Tracheal epithelial cell (primary cell): Measurements from ENCODE around the gene MRPL38. TPM values are rescaled to one million over a fixed set of nuclear protein-coding genes. Genes with fewer than 3 reads are reported as not detected.

Experiments
- total RNA-seq: library from RNA; depleted of rRNA; stranded (reverse); fragments of >200 nt; gene quantifications from 2 replicates; pipeline ENCODE4 v1.2.1, GENCODE V29; 2014

The MRPL38 gene
- total RNA-seq, result 29.9 and 39.6 TPM in 2 replicates

GRCh38 chr17:75904749-75905521, at the start of gene MRPL38:
MRPL38 (minus strand) TSS chr17:75904884; CDS start chr17:75904875, 9 bp downstream.

GRCh38 chr17:75940727-75941441, 36.2 kb upstream of the MRPL38 start, which contains the start of gene FBF1:
FBF1 (minus strand) TSS chr17:75941042; CDS start chr17:75938149, 2,893 bp downstream.

GRCh38 chr17:75896415-75897159, 8.1 kb downstream of the MRPL38 start, which contains the start of gene TRIM65:
TRIM65 (minus strand) TSS chr17:75896951; CDS start chr17:75896937, 14 bp downstream.

GRCh38 chr17:75878174-75878998, 26.3 kb downstream of the MRPL38 start, which contains the start of gene TRIM47:
TRIM47 (minus strand) TSS chr17:75878581; CDS start chr17:75878548, 33 bp downstream.

GRCh38 chr17:75855310-75856061, 49.2 kb downstream of the MRPL38 start, which contains the start of gene WBP2:
WBP2 (minus strand) TSS chr17:75855335; CDS start chr17:75855297, 38 bp downstream.

Other genes with a start within 250 kb of the MRPL38 start
- gene RECQL5, start 237.7 kb downstream of the MRPL38 start, total RNA-seq, result 15.4 and 17.5 TPM in 2 replicates
- 46.3 and 67.2 TPM in 2 replicates for gene SAP30BP, start 237.5 kb downstream of the MRPL38 start, total RNA-seq
- gene ITGB4, start 183.4 kb downstream of the MRPL38 start, total RNA-seq, result 367 and 716 TPM in 2 replicates
- gene GALK1, start 139.7 kb downstream of the MRPL38 start, total RNA-seq, result 26.0 and 43.9 TPM in 2 replicates
- 7.5 and 8.3 TPM in 2 replicates for gene UNK, start 120.1 kb downstream of the MRPL38 start, total RNA-seq
- gene UNC13D, start 60.5 kb downstream of the MRPL38 start, total RNA-seq, result 6.2 and 7.7 TPM in 2 replicates
- 18.3 and 24.9 TPM in 2 replicates for gene WBP2, start 49.5 kb downstream of the MRPL38 start, total RNA-seq
- gene TRIM47, start 26.3 kb downstream of the MRPL38 start, total RNA-seq, result 16.2 and 46.3 TPM in 2 replicates
- 24.1 and 30.1 TPM in 2 replicates for gene TRIM65, start 7.9 kb downstream of the MRPL38 start, total RNA-seq
- 9.2 and 11.9 TPM in 2 replicates for gene FBF1, start 36.2 kb upstream of the MRPL38 start, total RNA-seq
- 43.3 and 61.4 TPM in 2 replicates for gene ACOX1, start 74.3 kb upstream of the MRPL38 start, total RNA-seq
- gene TEN1, start 74.4 kb upstream of the MRPL38 start, total RNA-seq, result 17.6 and 22.4 TPM in 2 replicates
- 0.21 and 1.2 TPM in 2 replicates for gene CDK3, start 96.0 kb upstream of the MRPL38 start, total RNA-seq
- 28.2 and 44.8 TPM in 2 replicates for gene EVPL, start 122.4 kb upstream of the MRPL38 start, total RNA-seq
- gene SRP68, start 167.6 kb upstream of the MRPL38 start, total RNA-seq, result 35.9 and 47.3 TPM in 2 replicates
- gene GALR2, start 169.9 kb upstream of the MRPL38 start, total RNA-seq, result 0.21 TPM in 1 of 2 replicates, not detected in the other
- not detected in 2 replicates for gene ZACN, start 174.3 kb upstream of the MRPL38 start, total RNA-seq
- 39.9 and 71.1 TPM in 2 replicates for gene EXOC7, start 198.9 kb upstream of the MRPL38 start, total RNA-seq
- 0.24 TPM in 1 of 2 replicates, not detected in the other for gene FOXJ1, start 236.4 kb upstream of the MRPL38 start, total RNA-seq